CD4-positive, alpha-beta T cell treated with Interleukin-15 for 4 hours (primary cell): ENCODE measurements around the gene ELOB.

Source experiments
- DNase-seq: peaks from one replicate; pipeline ENCODE4 v3.0.0-alpha.2; 2020; ENCODE audit warnings: low spot score

ELOB gene

DNA sequence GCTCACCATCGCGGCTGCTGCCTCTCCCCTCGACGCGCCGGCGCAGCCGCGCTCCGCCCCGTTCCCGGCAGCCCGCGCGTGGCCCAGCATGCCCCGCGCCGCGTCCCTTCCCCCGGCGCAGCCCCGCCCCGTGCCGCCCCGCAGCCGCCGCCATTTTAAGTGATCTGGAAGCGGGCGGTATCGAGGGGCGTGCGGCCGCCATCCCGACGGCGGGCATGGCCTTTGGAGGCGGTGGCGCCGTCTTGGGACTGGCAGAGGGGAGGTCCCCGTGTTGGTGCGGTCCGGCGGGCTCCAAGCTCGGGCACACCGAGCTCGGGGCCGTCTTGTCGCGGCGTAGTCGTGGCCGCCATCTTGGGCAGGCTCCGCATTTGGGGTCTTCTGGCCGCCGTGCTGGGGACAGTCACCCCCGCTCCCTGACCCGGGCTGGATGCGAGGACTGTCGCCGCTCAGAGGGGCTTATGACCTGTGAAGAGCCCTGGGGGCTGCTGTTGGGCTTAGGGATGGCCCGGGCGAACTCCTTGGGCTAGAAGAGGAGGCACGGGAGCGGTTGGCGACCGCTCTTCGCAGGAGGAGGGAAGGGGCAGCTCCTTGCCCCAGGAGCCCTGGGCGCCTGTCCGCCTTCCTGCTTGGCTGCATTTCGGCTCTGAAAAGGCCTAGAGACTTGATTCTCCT is at the start of gene ELOB:
Gene ELOB (minus strand): TSS at position 50 of the 672 bp plus-strand sequence. CDS start 41 bp downstream, at position 9.
- peak; percentile 87 for DNase-seq

DNA sequence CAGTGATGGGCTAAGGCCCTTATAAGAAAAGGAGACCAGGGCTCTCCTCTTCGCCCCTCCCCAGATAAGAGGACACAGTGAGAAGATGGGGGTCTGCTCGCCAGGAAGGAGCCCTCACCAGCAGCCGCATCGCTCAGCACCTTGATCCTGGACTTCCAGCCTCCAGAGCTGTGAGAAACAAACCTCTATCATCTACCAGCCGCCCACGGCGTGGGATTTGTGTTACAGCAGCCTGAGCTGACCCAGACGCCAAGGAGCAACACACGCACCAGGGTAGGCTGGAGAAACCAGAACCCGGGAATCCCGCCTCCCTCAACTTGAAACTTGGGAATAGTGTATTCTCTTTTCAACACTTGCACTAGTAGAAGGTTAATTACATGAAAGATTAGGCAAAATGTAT is 48.8 kb upstream of the ELOB start:
- no peak for DNase-seq

DNA sequence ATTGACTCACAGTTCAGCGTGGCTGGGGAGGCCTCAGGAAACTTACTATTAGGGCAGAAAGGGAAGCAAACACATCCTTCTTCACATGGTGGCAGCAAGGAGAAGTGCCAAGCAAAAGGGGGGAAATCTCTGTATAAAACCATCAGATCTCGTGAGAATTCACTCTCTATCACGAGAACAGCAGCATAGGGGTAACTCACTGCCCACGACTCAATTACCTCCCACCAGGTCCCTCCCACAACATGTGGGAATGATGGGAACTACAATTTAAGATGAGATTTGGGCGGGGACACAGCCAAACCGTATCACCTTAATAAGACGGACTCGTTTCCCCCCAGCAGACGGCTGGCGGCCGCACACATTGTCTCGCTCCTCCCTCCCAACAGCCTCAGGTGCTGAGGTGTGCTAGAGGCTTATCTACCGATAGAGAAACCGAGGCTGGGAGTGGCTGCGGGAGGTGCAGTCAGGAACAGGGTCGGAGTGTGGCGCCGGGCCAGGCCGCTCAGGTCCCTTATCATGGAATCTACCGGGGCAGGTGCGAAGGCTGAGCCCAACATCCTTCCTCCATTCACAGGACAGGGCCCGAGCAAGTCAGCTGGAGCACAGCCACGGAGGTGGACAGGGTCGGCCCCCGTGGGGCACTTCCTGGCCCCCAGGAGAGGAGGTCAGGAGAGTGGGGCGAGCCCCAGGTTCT is 48.1 kb upstream of the ELOB start:
- no peak for DNase-seq

DNA sequence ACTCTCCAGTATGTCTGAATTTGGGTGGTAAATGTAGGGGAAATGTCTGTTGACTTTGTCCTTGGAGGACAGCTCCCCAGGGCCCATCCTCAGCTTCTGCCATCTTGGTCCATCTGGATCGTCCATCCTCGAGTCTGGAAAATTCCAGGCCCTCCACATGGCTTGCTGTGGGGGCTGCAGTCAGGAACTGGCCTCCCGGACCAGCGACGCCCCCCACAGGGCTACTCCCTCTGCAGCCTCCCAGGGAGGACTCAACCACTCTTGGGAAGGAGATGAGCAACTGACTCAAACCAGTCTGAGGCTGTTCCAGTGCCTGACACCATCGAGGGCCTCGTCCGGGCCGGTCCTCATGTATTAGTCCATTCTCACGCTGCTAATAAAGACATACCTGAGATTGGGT is 47.5 kb upstream of the ELOB start:
- DNase-seq = no peak

DNA sequence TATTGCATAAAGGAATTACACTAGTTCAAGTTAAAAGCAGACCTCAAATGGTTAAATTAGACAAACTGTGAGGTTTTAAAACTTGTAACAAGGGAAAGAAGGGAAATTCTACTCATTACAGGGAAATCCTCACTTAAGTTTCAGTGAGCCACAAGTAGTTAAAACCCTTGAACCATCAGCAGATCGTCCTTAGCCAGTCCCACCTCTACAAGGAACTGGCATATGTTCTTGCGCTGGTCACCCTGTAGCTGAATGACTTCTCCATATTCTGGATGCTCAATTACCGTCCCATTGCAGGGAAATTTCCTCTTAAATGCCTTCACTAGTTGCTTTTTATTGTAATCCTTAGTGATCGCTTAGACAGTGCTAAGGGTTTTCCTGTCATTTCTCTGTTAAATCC is 45.4 kb upstream of the ELOB start:
- DNase-seq = no peak

DNA sequence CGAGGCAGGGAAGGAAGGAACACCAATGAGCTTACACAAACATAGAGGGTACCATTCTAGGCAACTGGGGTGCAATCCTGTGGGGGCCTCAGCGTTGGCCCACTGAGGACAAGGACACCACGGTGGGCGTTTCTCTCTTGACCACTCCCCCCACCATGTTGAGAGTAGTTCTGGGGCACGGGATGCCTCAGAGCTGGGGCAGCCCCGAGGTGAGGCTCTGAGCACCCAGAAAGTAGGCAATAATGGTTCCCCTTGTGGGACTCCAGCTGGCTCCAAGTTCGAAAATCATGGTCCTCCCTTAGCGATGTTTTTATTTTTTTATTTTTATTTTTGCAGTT is 45.0 kb upstream of the ELOB start:
- DNase-seq = no peak

DNA sequence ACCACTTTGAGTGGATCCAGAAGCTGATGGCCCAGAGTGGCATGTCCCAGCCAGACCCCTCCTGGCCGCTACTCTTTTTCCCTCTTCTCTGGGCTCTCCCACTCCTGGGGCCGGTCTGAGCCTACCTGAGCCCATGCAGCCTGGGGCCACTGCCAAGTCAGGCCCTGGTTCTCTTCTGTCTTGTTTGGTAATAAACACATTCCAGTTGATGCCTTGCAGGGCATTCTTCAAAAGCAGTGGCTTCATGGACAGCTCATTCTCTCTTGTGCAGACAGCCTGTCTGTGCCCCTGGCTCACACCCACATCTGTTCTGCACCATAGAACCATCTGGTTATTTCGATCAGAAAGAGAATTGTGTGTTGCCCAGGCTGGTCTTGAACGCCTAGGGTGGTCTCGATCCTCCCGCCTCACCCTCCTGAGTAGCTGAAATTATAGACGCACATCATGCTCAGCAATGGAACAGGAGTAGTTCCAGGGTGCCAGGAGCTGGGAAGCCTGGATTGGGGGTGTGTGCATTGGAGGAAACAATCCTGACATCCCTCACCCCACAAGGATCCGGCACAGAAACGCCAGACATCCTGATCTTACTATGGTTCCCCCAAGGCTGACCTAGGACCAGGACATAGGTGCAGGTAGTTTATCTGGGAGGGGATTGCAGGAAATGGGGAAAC is 44.5 kb upstream of the ELOB start:
- DNase-seq = no peak

DNA sequence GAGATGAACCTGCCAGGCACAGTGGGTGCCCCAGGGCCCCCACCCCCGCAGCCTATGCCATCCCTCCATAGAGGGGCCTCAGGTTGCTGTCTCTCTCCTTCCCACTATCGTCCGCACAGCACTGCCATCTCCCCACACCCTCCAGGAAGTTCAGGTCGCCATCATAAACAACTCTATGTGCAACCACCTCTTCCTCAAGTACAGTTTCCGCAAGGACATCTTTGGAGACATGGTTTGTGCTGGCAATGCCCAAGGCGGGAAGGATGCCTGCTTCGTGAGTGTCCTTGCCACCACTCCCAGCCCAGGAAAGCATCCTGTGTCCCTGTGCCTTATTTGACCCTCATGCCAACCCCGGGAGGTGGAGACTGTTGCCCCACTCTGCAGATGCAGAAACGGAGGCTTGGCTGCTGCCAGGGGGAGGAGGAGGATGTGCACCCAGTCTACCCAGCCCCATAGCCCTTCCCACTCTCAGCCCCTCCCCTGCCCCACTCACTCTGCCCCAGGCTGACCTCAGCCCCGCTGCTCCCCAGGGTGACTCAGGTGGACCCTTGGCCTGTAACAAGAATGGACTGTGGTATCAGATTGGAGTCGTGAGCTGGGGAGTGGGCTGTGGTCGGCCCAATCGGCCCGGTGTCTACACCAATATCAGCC is 43.9 kb upstream of the ELOB start:
- DNase-seq = no peak

DNA sequence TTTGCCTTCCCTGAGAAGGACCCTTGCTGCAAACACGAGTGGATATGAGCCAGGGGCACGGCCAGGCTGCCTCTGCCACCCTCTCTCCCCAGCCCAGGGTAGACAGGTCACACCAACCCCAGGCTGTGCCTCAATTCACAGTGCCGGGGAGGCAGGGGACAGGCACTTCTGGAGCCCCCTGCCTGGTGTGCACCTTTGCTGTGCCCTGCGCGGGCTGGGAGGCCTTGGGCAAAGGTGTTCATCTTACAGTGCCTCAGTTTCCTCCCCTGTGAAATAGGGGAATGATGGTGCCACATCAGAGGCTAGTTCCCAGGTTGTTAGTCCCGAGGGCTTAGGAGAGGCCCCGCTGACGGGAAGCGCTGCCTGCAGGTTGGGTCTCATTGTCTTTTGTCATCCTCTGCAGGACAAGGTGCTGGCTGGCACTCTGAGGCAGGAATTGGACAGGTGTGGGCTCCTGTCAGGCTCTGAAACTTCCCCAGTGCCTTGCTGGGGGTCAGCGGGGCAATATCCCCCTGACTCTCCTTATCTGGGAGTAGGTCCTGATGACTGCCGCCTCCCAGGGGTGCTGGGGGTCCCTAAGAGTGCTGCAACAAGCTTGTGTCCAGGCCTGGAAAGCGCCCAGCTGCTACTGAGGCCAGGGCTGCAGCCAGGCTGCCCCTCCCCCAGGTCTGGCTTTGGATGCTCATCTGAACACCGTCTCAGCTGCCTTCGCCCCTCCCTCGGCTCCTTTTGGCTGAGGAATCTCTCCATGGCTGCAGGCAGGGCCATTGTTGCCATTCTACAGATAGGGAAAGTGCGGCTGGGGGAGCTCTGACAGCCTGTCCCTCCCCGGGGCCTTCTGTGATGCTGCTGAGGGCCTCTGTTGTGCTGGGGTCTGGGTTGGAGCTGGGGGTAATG is 43.1 kb upstream of the ELOB start:
- DNase-seq = no peak

DNA sequence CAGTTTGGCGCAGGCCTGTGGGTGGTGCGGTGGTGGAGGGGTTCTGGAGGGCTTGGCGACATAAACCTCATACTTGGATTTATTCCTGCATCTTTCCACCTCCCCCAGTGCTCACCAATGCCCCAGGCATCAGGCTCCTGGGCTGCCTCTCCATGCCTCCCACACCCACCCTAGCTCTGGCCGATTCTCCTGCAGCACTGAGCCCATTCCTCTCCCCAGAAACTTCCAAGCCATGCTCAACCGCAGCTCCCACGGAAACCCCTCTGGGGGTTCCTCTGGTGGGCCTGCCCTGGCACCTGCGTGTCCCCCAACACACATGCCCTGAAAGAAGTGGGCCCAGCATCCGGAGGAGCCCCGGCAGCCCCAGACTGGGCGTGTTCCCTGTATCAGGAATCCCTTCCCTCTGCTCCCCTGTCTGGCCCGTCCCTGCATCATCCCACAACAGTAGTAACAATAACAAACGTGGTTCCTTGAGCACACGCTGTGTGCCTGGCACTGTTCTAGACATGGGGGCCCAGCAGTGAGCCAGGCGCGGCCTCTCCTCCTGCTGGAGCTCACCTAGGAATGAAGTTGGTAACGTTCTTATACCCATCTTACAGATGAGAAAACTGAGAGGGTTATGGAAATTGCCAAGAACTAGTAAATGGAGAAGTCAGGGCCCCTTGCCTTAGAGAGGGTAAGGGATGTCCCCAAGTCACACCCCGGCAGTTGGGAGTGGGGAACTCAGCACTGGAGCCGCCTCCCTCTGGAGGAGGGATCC is 42.3 kb upstream of the ELOB start:
- DNase-seq = no peak

DNA sequence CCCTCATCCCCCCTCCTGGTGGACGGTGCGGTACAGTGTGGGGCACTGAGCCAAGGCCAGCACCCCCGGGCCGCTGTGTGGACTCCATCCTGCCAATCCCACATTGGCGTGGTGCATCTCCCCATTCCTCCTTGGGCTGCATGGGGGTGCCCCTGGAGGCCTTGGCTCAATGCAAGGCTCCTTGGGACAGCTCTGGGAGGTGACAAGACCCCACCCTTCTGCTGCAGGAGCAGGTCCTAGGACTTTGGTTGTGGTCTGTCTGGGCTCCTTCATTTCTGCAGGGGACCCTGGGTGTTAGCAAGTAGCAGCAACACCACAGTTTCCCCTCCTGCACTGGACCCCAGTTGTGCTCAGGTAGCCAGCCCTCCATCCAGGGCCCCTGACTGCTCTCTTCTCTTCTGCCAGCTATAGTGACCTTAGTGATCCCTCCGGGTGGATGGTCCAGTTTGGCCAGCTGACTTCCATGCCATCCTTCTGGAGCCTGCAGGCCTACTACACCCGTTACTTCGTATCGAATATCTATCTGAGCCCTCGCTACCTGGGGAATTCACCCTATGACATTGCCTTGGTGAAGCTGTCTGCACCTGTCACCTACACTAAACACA is 41.3 kb upstream of the ELOB start:
- DNase-seq = no peak

DNA sequence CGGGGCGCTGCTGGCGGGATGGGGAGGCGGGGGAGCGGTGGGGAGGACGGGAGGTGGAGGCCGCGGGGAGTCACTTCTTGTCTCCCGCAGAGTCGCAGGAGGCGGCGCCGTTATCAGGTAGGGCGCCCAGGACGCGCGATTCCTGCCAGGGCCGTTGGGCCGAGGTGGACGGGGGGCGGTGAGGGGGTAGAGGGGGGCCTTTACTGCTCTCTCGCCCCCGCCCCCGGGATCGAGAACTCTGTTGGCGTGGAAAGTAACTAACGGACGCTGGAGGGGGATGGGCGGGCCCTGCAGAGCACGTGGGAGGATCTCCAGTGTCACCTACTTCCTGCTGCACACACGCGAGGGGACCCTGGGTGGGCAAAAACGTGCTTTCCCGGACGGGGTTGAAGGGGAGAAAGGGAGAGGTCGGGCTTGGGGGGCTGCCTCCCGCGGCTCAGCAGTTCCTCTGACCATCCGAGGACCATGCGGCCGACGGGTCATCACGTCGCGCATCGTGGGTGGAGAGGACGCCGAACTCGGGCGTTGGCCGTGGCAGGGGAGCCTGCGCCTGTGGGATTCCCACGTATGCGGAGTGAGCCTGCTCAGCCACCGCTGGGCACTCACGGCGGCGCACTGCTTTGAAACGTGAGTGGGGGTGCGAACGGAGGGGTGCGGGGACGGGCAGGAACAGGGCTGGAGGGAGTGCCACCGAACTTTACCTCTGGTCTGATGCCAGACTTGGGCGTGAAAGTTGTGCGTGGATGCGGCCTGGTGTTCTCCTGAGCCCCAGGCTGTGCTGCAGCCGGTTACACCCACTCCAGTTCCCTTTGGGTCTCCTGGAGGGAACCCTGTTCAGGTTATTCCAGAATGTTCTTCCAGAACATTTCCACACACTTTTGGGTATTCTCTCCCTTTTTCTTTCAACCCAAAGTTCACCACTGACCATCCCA is 40.5 kb upstream of the ELOB start:
- no peak for DNase-seq

DNA sequence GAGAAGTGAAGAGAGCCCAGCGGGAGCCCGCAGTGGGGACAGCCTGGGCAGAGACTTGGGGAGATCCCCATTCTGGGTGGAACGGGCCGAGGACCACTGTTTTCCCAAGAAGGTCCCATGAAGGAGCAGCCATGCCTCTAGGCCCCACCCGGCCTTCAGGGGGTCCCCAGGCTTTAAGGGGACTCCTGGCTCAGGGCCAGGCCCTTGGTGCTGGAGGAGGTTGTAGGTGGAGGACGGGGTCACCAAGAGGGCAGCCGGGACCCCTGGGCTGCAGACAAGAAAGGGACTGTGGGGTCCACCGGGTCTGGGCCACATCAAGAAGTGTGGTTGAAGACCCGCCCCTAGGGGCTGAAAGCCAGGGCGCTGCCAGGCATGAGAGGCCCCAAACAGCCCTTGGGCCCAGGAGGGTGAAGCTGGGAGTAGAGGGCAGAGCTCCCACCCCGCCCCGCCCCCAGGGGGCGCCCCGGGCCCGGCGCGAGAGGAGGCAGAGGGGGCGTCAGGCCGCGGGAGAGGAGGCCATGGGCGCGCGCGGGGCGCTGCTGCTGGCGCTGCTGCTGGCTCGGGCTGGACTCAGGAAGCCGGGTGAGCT is 39.8 kb upstream of the ELOB start, which contains the start of gene PRSS21:
Gene PRSS21 (plus strand): TSS at position 487 of the 589 bp plus-strand sequence. CDS start 32 bp downstream, at position 519.
- peak; percentile 17 for DNase-seq

DNA sequence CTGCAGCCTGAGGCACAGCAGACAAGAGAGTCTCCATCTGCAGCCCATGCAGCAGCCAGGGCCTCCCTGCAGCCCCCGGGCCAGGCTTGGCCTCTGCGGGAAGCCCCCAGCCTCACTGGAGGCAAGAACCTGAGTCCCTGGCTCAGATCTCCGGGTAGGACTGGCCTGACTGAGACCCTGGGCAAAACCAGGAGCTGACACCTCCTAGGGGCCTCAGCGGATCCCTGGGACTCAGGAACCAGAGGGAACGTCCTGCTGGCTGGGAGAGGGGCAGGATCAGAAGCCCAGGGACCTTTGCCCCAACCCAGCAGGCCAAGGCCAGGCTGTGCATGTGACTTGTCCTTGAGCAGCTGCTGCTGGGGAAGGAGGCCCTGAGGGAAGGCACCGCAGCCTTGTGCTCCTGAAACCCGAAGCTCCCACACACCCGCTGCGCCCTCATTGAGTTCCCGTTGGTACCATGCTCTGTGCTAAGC is 38.3 kb upstream of the ELOB start:
- DNase-seq = no peak

DNA sequence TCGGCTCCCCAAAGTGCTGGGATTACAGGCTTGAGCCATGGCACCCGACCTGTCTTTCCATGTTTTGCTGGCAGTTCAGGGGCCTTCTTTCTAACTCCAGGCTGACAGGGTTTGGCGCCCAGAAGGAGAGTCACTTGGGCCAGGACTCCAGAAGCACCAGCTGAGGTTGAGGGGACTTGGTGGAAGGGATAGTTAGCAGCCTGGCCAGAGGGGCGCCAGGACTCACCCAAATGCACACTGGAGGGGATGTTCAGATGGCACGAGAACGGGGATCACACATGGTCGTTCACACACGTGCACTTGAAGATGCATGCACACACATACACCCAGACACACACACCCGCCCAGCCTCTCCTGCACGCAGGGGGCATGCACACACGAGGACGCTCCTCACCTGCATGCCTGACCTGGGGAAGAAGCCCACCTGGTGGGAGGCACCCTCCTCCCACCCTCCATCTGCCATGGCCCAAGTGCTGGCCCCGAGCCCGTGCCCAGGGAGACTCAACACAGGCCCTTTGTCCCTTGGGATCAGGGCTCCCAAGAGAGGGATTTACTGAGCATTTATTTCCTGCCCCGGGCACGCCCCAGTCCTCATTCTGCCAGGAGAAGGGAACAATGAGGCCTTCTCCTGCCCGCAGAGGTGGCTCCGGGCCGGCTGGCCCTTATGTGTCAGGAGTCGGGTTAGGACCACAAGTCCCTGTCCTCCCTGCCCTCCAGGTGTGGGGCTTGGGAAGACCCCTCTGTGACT is 37.6 kb upstream of the ELOB start:
- DNase-seq = no peak

DNA sequence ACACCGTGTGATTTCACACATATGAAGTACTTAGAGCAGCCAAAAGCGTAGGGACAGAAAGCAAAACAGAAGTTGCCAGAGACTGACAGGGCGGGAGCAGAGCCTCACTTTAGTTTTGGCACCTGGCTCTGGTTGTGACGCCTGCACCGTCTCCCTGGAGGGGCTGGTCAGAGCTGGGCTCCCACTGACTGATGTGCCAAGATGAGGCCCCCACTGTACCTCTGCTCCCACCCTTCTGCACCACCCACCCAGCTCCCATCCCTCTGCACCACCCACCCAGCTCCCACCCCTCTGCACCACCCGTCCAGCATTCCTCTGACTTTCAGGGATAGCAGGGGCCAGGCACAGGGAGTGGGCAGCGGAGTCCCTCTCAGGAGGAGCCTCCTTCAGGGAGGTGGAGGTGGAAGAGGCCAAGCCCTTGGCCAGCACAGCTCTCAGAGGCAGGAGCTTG is 36.7 kb upstream of the ELOB start:
- no peak for DNase-seq

DNA sequence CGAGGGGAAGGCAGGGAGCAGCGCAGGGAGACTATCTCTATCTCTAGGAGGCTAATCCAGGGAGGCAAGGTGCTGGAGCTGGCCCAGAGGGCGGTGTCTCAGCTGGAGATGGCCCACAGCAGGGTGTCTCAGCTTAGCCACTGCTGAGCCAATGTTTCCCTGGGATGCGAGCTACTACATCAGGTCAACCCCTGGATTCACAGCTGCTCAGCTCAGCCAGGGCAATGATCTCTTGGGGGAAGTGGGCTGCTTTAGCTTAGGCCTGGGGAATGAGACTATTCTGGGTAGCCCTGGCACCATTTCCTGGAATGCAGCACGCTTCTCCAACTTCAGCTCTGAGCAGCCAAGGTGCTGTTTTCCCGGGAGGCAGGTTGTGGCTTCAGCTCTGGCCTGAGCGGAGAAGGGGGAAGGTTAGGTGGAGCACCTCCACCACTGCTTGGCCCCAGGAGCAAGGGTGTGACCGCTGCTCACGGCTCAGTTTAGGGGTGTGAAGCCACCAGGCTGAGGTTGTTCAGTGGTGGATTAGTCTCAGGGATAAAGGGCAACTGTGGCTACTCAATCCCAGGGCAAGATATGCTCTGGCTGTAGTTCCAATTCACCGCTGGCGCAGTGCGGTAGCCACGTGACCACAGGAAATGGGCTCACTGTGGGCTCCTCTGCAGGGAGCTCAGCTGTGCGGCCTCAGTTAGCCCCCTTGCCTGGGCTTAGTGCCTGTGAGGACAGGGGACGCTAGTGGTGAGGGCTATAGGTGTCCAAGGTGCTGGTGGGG is 34.8 kb upstream of the ELOB start:
- DNase-seq = no peak
